GM12878 (cell line): ENCODE results near the gene ZNF546. TPM values are rescaled to one million over a fixed set of nuclear protein-coding genes. Genes with fewer than 3 reads are reported as not detected.

Experiments
- NFYA ChIP-seq: IDR thresholded peaks from 2 replicates; pipeline ENCODE4 v1.6.1; 2011; ENCODE audit warnings: low read depth, mild to moderate bottlenecking, low read length, improper control_type of control experiment, borderline replicate concordance
- NR2C1 ChIP-seq: fragments of 450-650 bp; IDR thresholded peaks from 2 replicates; pipeline ENCODE4 v1.6.1; 2017; ENCODE audit warnings: antibody characterized with exemption, mild to moderate bottlenecking, moderate library complexity
- TCF12 ChIP-seq: IDR thresholded peaks from 2 replicates; pipeline ENCODE4 v1.6.1; 2011; ENCODE audit warnings: low read depth, mild to moderate bottlenecking, low read length
- WRNIP1 ChIP-seq: IDR thresholded peaks from 2 replicates; pipeline ENCODE4 v1.6.1; 2011; ENCODE audit warnings: low read depth, low read length, improper control_type of control experiment, borderline replicate concordance
- YBX1 ChIP-seq: fragments of 450-650 bp; IDR thresholded peaks from 2 replicates; pipeline ENCODE4 v1.6.1; 2016; ENCODE audit warnings: antibody characterized with exemption
- ZNF622 ChIP-seq: fragments of 450-650 bp; IDR thresholded peaks from 2 replicates; pipeline ENCODE4 v1.6.1; 2017; ENCODE audit warnings: mild to moderate bottlenecking, inconsistent platforms
- polyA plus RNA-seq, 11 experiments: library from polyadenylated mRNA; depleted of rRNA in 4 of 11; unstranded in 6 of 11; stranded (reverse) in 5 of 11; fragments of >200 nt; fragmentation: Nextera tagmentation in 4 of 11; fragmentation: Illumina TruSeq in 1 of 11; extraction: Ambion mirVana in 4 of 11; extraction: Trizol in 1 of 11; gene quantifications; 1 replicate in 1 of 11; 2 replicates in 10 of 11; pipeline versions ENCODE4 v1.2.1 to v1.2.3, GENCODE V29; 2011 to 2016; ENCODE audit warnings: inconsistent platforms in 2 of 11, missing spikeins in 2 of 11, low read depth in 1 of 11
- total RNA-seq, 4 experiments: library from RNA; depleted of rRNA in 3 of 4; stranded (reverse); fragments of >200 nt in 3 of 4; fragmentation: Illumina TruSeq in 1 of 4; extraction: Trizol in 1 of 4; gene quantifications; 2 replicates each; pipeline versions ENCODE4 v1.2.1 to v1.2.3, GENCODE V29; 2013 to 2021
- TF ChIP-seq, protein P1 (sequence below): fragments of 450-650 bp; formaldehyde crosslinking; IDR thresholded peaks from 2 replicates; pipeline ENCODE4 v1.5.0; 2022; ENCODE audit warnings: mild to moderate bottlenecking, missing genetic modification characterization
- TF ChIP-seq, protein P2 (sequence below): IDR thresholded peaks from 2 replicates; pipeline ENCODE4 v1.6.1; 2011; ENCODE audit warnings: mild to moderate bottlenecking, low read depth, low read length, moderate library complexity; ENCODE audit not compliant: insufficient replicate concordance
- TF ChIP-seq, protein P3 (sequence below): fragments of 450-650 bp; IDR thresholded peaks from 2 replicates; pipeline ENCODE4 v1.6.1; 2018; ENCODE audit warnings: borderline replicate concordance, mild to moderate bottlenecking; ENCODE audit not compliant: partially characterized antibody
- TF ChIP-seq, protein P4 (sequence below): IDR thresholded peaks from 2 replicates; pipeline ENCODE4 v1.6.1; 2011; ENCODE audit warnings: low read depth, mild to moderate bottlenecking, low read length, moderate library complexity, borderline replicate concordance; ENCODE audit errors: extremely low read depth
- TF ChIP-seq, protein P5 (sequence below), 3 experiments: IDR thresholded peaks in 2 of 3; conservative IDR thresholded peaks in 1 of 3; 2 replicates each; pipeline ENCODE4 v1.5.1; 2011; ENCODE audit warnings: low read depth in 3 of 3, low read length in 3 of 3, mild to moderate bottlenecking in 3 of 3, control low read depth in 2 of 3, moderate library complexity in 2 of 3, inconsistent platforms in 1 of 3, mixed read lengths in 1 of 3; ENCODE audit not compliant: control insufficient read depth in 2 of 3, insufficient read depth in 1 of 3; ENCODE audit errors: extremely low read depth in 1 of 3
- TF ChIP-seq, protein P6 (sequence below): fragments of 450-650 bp; IDR thresholded peaks from 2 replicates; pipeline ENCODE4 v1.6.1; 2016; ENCODE audit warnings: mild to moderate bottlenecking
- TF ChIP-seq, protein P7 (sequence below): fragments of 450-650 bp; formaldehyde crosslinking; IDR thresholded peaks from 2 replicates; pipeline ENCODE4 v1.4.0; 2022; ENCODE audit warnings: mild to moderate bottlenecking, moderate library complexity

The ZNF546 gene
- total and polyA plus RNA-seq, 10 of the 15 experiments (the other 5 are each of a cell fraction or from before 2014, with no cell fraction given): 0.88 to 4.1 (median 2.4) TPM

DNA sequence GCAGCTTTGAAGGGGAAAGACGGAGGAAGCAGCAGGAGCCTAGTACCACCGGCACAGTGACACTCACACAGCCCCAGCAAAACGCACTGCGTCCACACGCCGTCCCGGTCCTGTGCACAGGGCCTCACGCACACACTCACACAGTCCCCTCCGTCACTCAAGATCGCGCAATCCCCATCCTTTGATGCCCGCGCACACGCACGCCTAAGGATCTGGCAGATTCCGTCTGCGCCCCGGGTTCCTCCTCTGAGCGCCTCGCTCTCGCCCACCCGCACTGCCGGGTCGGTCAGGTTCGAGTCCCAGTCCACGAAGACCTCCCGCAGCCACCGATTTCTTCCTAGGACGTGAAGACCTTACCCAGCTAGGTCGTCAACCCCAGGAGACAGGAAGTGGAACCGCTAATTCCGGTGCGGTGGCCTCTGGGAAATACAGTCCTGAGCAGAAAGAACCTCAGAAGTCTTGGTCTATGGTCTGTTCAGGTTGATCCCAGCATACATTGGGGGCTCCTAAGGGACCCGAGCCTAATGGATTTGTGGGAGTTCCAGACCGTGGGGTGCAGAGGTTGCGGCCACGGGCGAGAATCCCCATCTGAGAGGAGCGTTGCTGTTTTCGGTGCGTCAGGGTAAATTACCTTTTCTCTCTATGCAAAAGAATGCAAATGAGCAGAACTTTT, 59.1 kb downstream of the ZNF546 start, which contains the start of gene ZNF780B (continued):
- TF ChIP-seq, protein P1, sequence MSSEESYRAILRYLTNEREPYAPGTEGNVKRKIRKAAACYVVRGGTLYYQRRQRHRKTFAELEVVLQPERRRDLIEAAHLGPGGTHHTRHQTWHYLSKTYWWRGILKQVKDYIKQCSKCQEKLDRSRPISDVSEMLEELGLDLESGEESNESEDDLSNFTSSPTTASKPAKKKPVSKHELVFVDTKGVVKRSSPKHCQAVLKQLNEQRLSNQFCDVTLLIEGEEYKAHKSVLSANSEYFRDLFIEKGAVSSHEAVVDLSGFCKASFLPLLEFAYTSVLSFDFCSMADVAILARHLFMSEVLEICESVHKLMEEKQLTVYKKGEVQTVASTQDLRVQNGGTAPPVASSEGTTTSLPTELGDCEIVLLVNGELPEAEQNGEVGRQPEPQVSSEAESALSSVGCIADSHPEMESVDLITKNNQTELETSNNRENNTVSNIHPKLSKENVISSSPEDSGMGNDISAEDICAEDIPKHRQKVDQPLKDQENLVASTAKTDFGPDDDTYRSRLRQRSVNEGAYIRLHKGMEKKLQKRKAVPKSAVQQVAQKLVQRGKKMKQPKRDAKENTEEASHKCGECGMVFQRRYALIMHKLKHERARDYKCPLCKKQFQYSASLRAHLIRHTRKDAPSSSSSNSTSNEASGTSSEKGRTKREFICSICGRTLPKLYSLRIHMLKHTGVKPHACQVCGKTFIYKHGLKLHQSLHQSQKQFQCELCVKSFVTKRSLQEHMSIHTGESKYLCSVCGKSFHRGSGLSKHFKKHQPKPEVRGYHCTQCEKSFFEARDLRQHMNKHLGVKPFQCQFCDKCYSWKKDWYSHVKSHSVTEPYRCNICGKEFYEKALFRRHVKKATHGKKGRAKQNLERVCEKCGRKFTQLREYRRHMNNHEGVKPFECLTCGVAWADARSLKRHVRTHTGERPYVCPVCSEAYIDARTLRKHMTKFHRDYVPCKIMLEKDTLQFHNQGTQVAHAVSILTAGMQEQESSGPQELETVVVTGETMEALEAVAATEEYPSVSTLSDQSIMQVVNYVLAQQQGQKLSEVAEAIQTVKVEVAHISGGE (CRISPR knock-in tag): no peak
- TF ChIP-seq WRNIP1 (no peak), ZNF622 (no peak), TCF12 (no peak), NFYA (no peak), YBX1 (no peak), NR2C1 (peak; percentile 92)
- TF ChIP-seq, protein P2, sequence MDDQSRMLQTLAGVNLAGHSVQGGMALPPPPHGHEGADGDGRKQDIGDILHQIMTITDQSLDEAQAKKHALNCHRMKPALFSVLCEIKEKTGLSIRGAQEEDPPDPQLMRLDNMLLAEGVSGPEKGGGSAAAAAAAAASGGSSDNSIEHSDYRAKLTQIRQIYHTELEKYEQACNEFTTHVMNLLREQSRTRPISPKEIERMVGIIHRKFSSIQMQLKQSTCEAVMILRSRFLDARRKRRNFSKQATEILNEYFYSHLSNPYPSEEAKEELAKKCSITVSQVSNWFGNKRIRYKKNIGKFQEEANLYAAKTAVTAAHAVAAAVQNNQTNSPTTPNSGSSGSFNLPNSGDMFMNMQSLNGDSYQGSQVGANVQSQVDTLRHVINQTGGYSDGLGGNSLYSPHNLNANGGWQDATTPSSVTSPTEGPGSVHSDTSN: peak; percentile 77
- TF ChIP-seq, protein P3, sequence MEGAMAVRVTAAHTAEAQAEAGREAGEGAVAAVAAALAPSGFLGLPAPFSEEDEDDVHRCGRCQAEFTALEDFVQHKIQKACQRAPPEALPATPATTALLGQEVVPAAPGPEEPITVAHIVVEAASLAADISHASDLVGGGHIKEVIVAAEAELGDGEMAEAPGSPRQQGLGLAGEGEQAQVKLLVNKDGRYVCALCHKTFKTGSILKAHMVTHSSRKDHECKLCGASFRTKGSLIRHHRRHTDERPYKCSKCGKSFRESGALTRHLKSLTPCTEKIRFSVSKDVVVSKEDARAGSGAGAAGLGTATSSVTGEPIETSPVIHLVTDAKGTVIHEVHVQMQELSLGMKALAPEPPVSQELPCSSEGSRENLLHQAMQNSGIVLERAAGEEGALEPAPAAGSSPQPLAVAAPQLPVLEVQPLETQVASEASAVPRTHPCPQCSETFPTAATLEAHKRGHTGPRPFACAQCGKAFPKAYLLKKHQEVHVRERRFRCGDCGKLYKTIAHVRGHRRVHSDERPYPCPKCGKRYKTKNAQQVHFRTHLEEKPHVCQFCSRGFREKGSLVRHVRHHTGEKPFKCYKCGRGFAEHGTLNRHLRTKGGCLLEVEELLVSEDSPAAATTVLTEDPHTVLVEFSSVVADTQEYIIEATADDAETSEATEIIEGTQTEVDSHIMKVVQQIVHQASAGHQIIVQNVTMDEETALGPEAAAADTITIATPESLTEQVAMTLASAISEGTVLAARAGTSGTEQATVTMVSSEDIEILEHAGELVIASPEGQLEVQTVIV: no peak
- TF ChIP-seq, protein P4, sequence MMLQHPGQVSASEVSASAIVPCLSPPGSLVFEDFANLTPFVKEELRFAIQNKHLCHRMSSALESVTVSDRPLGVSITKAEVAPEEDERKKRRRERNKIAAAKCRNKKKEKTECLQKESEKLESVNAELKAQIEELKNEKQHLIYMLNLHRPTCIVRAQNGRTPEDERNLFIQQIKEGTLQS: no peak
- TF ChIP-seq, protein P5, sequence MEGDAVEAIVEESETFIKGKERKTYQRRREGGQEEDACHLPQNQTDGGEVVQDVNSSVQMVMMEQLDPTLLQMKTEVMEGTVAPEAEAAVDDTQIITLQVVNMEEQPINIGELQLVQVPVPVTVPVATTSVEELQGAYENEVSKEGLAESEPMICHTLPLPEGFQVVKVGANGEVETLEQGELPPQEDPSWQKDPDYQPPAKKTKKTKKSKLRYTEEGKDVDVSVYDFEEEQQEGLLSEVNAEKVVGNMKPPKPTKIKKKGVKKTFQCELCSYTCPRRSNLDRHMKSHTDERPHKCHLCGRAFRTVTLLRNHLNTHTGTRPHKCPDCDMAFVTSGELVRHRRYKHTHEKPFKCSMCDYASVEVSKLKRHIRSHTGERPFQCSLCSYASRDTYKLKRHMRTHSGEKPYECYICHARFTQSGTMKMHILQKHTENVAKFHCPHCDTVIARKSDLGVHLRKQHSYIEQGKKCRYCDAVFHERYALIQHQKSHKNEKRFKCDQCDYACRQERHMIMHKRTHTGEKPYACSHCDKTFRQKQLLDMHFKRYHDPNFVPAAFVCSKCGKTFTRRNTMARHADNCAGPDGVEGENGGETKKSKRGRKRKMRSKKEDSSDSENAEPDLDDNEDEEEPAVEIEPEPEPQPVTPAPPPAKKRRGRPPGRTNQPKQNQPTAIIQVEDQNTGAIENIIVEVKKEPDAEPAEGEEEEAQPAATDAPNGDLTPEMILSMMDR (IDR thresholded peaks at IDR 0.05 in 2 of 3, conservative IDR thresholded peaks at IDR 0.05 in 1 of 3; ENCODE audit: control insufficient read depth in 2 of 3, extremely low read depth in 1 of 3, insufficient read depth in 1 of 3, low read depth in 3 of 3, low read length in 3 of 3): no peak
- TF ChIP-seq, protein P6, sequence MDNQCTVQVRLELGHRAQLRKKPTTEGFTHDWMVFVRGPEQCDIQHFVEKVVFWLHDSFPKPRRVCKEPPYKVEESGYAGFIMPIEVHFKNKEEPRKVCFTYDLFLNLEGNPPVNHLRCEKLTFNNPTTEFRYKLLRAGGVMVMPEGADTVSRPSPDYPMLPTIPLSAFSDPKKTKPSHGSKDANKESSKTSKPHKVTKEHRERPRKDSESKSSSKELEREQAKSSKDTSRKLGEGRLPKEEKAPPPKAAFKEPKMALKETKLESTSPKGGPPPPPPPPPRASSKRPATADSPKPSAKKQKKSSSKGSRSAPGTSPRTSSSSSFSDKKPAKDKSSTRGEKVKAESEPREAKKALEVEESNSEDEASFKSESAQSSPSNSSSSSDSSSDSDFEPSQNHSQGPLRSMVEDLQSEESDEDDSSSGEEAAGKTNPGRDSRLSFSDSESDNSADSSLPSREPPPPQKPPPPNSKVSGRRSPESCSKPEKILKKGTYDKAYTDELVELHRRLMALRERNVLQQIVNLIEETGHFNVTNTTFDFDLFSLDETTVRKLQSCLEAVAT: 0 out of 2 replicates have a peak, but pooled peaks have one; percentile 35
- TF ChIP-seq, protein P7, sequence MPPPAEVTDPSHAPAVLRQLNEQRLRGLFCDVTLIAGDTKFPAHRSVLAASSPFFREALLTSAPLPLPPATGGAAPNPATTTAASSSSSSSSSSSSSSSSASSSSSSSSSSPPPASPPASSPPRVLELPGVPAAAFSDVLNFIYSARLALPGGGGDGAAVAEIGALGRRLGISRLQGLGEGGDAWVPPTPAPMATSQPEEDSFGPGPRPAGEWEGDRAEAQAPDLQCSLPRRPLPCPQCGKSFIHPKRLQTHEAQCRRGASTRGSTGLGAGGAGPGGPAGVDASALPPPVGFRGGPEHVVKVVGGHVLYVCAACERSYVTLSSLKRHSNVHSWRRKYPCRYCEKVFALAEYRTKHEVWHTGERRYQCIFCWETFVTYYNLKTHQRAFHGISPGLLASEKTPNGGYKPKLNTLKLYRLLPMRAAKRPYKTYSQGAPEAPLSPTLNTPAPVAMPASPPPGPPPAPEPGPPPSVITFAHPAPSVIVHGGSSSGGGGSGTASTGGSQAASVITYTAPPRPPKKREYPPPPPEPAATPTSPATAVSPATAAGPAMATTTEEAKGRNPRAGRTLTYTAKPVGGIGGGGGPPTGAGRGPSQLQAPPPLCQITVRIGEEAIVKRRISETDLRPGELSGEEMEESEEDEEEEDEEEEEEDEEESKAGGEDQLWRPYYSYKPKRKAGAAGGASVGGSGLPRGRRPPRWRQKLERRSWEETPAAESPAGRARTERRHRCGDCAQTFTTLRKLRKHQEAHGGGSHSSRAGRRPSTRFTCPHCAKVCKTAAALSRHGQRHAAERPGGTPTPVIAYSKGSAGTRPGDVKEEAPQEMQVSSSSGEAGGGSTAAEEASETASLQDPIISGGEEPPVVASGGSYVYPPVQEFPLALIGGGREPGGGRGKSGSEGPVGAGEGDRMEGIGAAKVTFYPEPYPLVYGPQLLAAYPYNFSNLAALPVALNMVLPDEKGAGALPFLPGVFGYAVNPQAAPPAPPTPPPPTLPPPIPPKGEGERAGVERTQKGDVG (CRISPR knock-in tag): no peak
